Fibroblast of skin of left quadriceps (primary cell): ENCODE data around the gene FJX1.
"Not testable (repeated sequence)": the region's sequence is repeated elsewhere in the genome, so short reads cannot be mapped to it uniquely, and the experiment has no call there.

ENCODE experiments used
- DNase-seq, 2 experiments: peaks; one replicate each; pipeline ENCODE4 v3.0.0-alpha.2; 2013; ENCODE audit warnings: low read depth in 2 of 2

The FJX1 gene

GRCh38 chr11:35667257-35667656 lies 49.0 kb downstream of the FJX1 start:
- no peak for DNase-seq

GRCh38 chr11:35668350-35668749 lies 50.1 kb downstream of the FJX1 start:
- DNase-seq, result not testable (repeated sequence)
